NCI-H345 (cell line): ENCODE measurements around the gene MYBPC3.
"Not testable (repeated sequence)": the region's sequence is repeated elsewhere in the genome, so short reads cannot be mapped to it uniquely, and the experiment has no call there.

Experiments
- DNase-seq: peaks from one replicate; lab custom pipeline; 2025; lab: John Stamatoyannopoulos, UW

The MYBPC3 gene

GRCh38 chr11:47338396-47339241, 13.9 kb downstream of the MYBPC3 start:
- DNase-seq: no peak

- no peak for DNase-seq
These were observed 15.1 kb downstream of the MYBPC3 start for GRCh38 chr11:47337229-47337924.

GRCh38 chr11:47336595-47336994, 15.9 kb downstream of the MYBPC3 start:
- DNase-seq: no peak

DNA sequence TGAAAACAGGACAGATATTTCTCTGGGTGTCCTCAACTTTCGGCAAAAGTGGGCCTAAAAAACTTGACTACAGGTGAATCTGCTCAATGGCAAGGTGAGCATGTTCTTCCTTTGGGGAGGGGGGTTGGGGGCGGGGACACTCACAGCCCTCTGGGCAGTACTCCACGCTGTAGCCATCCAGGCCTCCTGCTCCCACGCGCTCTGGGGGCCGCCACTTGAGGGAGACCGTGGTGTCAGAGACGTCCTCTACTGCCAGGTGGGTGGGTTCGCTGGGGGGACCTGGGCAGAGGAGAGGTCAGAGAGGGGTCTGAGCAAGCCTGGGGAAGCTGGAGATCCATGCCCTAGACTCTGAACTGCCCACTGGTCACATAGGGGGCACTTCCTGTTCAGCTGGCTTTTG, 16.8 kb downstream of the MYBPC3 start:
- no peak for DNase-seq

GRCh38 chr11:47334699-47335411, 17.6 kb downstream of the MYBPC3 start:
- not testable (repeated sequence) for DNase-seq

GRCh38 chr11:47333886-47334443, 18.5 kb downstream of the MYBPC3 start:
- DNase-seq: no peak

DNA sequence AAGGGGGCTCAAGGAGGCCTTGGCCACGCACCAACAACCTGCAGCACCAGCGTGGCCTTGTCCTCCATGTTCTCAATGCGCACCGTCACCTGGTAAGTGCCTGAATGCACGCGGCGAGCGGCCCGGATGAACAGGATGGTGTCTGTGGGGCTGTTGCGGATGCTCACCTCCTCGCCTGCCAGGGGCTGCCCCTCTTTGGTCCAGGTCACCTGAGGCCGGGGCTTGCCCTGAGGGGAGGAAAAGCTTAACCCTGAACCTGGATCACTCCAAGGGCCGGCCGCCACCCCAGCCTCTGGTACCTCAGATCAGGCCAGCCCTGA, 19.0 kb downstream of the MYBPC3 start:
- no peak for DNase-seq

- DNase-seq: no peak
These were observed 19.5 kb downstream of the MYBPC3 start for GRCh38 chr11:47332791-47333525.

DNA sequence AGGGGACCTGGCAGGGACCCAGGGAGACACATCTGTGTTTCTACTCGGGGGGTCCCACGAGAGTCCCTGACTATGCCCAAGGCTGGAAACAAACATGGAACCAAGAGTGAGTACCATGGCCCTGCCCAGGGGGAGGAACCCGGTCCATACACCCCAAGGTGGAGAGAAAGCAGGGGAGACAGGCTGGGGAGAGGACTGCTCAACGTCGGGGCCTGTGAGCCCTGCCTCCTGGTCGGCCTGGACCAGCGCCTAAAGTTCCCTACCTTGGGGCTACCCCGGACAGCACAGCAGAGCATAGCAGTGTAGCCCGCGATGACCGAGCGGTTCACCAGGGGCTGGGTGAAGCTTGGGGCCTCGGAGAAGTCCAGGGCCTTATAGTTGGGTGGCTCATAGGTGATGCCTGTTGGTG, 20.2 kb downstream of the MYBPC3 start:
- DNase-seq: no peak

- DNase-seq: no peak
These were observed 20.8 kb downstream of the MYBPC3 start for GRCh38 chr11:47331454-47332302.

DNA sequence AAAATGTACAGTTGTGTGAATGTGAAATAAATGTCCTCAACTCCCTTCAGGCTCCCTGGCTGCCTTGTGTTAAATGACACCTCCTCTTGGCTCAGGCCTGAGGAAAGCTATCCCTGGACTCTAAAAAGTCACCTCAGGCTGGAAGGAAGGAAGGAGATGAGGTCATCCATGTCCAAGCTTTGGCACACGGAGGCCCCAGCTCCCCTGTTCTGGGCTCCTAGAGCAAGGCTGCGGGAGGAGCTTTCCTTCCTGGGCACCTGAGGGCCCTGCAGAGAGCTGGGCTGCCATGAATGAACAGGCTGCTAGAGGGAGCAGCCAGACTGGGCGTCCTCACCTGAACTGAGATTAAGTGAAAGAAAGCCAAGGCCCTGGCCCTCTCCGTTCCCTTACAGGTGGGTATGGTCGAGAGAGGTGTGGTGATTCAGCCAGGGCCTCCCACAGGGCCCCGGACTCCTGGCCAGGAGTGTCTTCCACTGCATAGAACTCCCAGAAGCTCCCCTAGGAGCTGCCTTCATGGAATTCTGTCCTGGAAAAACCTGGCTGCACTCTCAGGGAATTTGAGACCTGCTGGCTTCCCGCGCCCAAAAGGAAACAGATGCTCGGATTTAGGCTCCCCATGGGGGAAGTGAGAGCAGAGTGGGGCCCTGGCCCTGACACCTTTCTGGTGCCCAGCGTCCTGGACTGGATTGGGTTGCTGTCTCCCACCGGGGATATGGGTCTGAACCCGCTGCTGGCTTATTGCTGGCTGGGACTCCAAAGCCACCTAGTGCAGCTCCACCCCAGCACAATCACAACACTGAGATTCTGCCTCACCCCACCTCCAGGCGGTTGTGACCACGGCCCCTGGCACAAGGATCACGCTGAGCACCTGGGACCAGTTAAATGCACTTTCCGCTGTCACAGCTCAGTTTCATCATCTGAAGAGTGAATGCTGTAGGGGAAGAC, 22.2 kb downstream of the MYBPC3 start:
- no peak for DNase-seq

- no peak for DNase-seq
These were observed 23.0 kb downstream of the MYBPC3 start for GRCh38 chr11:47329431-47329986.

GRCh38 chr11:47328449-47329390, 23.8 kb downstream of the MYBPC3 start:
- DNase-seq: no peak

- DNase-seq: no peak
These were observed 24.6 kb downstream of the MYBPC3 start for GRCh38 chr11:47327949-47328348.

GRCh38 chr11:47327025-47327424, 25.5 kb downstream of the MYBPC3 start:
- no peak for DNase-seq

- DNase-seq: no peak
These were observed 26.3 kb downstream of the MYBPC3 start for GRCh38 chr11:47326198-47326597.

DNA sequence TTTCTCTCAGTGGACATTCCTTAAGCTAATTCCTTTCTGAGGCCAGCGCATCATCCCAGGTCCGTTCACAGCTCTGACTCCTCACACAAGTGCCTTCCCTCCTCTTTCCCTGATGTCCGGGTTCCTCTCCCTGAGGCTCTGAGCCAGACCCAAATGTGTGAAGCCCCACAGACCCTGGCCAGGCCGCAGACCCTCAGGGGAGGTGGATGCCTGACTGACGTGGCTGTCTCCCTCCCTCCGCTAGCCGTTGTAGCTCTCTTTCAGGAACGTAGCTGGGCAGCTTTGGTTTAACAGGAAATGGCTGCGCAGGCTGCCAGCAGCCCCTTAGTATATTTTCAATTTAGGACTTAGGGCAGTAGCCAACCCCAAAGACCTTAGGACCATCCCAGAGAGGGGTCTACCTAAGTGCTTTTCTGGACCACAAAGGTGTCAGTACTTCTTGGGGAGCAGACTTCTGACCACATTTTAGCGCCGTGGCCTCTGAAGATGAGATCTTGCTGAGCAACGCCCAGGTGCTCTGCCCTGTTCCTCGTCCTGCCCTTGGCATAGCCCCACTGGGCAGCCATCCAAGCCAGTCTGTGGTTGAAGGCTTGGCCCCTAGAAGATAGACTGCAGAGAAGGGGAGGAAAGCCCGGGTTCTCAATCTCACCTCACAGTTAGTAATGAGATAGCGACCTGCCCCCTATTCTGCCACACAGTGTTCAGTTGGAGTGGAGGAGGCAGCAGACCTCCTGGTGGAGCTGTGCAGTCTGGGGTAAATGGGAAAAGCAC, 27.0 kb downstream of the MYBPC3 start:
- DNase-seq: no peak

DNA sequence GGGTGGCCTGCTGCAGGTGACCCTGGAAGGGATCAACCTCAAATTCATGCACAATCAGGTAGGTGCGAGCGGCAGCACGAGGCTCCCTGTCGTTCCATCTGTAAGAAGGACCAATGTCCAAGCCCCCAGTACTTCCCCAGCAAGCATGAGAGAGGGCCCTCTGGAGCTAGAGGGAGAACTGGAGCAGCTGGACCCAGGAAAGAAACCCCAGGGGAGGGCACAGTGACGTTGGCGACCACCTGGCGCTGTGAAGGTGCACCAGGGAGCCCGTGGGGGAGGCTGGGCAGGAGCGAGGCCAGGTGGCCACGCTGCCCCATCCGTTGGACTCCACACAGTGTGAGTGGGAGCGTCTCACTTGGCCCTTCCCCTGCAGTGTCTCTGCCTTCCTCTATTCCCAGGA, 28.0 kb downstream of the MYBPC3 start:
- no peak for DNase-seq
